ENCODE results near the gene CAVIN2.

- TF ChIP-seq CTCF (IDR thresholded peaks at IDR 0.05 in 2 of 3, conservative IDR thresholded peaks at IDR 0.05 in 1 of 3; ENCODE audit: insufficient read depth in 2 of 3, low read depth in 1 of 3, low read length in 3 of 3) (no peak), ZBTB5 (IDR thresholded peaks at IDR 0.05) (no peak)
Measured at GRCh38 chr2:191789796-191790195, 57.1 kb downstream of the CAVIN2 start.

All from K562 (cell line).